ENCODE data around the gene TRAF4. TPM values are rescaled to one million over a fixed set of nuclear protein-coding genes. Genes with fewer than 3 reads are reported as not detected.

TRAF4 gene
- total and polyA plus RNA-seq, 4 donors, result 8.5 to 32.0 (median 23.9) TPM

DNA sequence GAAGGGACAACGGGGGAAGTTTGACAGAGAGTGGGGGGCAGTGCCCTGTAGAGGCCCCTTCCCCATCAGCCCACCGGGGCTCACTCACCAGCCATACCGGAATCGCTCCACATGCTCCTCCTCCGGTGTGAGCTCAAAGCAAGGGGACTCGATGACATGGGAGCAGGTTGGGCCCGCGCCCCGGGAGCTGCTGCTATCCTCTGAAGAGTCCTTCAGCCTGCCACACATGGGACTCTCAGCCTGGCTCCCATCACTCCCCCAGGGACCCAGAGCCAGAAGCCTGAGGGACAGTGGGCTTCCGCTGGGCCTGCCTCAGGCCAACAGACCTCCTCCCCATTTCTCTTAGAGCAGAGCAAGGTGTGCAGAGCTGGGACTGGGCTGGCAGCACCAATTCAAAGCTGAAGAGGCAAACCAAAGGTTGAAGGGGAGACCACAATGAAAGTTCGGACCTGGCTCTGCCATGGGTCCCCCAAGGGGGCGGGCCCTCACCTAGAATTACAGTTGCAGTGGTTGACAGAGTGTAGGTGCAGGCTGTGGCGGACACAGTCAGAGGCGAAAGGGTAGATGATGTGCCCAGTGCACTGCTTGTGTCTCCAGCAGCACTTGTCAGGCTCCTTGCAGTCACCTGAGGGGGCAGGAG, 39.5 kb upstream of the TRAF4 start (continued):
- TF ChIP-seq, protein P1, sequence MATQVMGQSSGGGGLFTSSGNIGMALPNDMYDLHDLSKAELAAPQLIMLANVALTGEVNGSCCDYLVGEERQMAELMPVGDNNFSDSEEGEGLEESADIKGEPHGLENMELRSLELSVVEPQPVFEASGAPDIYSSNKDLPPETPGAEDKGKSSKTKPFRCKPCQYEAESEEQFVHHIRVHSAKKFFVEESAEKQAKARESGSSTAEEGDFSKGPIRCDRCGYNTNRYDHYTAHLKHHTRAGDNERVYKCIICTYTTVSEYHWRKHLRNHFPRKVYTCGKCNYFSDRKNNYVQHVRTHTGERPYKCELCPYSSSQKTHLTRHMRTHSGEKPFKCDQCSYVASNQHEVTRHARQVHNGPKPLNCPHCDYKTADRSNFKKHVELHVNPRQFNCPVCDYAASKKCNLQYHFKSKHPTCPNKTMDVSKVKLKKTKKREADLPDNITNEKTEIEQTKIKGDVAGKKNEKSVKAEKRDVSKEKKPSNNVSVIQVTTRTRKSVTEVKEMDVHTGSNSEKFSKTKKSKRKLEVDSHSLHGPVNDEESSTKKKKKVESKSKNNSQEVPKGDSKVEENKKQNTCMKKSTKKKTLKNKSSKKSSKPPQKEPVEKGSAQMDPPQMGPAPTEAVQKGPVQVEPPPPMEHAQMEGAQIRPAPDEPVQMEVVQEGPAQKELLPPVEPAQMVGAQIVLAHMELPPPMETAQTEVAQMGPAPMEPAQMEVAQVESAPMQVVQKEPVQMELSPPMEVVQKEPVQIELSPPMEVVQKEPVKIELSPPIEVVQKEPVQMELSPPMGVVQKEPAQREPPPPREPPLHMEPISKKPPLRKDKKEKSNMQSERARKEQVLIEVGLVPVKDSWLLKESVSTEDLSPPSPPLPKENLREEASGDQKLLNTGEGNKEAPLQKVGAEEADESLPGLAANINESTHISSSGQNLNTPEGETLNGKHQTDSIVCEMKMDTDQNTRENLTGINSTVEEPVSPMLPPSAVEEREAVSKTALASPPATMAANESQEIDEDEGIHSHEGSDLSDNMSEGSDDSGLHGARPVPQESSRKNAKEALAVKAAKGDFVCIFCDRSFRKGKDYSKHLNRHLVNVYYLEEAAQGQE (IDR thresholded peaks at IDR 0.05), result no peak
- no peak for TF ChIP-seq RAD21 (IDR thresholded peaks at IDR 0.05)
- no peak for TF ChIP-seq TAF1 (conservative IDR thresholded peaks at IDR 0.05)
- TF ChIP-seq, protein P2, sequence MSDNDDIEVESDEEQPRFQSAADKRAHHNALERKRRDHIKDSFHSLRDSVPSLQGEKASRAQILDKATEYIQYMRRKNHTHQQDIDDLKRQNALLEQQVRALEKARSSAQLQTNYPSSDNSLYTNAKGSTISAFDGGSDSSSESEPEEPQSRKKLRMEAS (IDR thresholded peaks at IDR 0.05), result no peak
- no peak for TF ChIP-seq RXRA (IDR thresholded peaks at IDR 0.05)

DNA sequence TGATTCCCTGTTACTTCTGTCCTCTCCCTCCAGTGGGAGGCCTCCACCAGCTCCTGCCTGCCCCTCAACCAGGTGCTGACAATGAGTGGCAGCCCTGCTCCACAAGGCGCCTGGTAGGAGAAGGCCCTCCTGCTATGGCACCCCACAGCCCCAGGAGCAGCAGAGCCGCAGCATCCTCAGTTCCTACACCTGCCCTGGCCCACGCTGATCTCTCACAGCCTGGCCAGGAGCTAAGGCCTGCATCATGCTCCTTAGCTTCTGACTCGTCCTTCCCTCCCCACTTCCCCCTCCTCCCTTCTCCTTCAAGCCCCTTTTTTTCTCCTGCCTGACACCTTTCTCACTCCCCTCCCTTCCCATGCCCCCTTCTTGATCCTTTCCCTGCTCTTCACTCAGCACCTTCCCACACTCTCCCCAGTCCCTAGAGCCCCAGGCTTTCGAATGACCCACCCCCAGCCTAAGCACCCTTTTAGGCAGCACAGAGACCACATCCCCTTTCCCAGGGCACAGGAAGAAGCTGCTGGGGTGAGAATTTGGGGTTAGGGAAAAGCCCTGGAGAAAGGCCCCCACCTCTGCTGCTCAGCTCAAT, 38.6 kb upstream of the TRAF4 start:
- no peak overlapping the region for H3K27ac ChIP-seq (ENCODE audit: low read depth in 1 of 2, low read length in 2 of 2)
- no peaks in the 10 kb centered on the region for H3K4me1 ChIP-seq (ENCODE audit: control insufficient read depth in 4 of 4, insufficient read depth in 4 of 4, low read length in 3 of 4)
- 94% methylated on average over 5 of the region's 5 CpGs for WGBS
- H3K36me3 ChIP-seq (ENCODE audit: control insufficient read depth in 4 of 4, insufficient read depth in 3 of 4, low read depth in 1 of 4, low read length in 3 of 4), result peaks cover 13 to 44% (median 26%) of the 10 kb centered on the region in 4 donors
- DNase-seq (ENCODE audit: low spot score), result no peak
- H3K4me3 ChIP-seq (ENCODE audit: low read depth in 1 of 3, low read length in 3 of 3), result no peak overlapping the region
- no peak overlapping the region for H3K9ac ChIP-seq (ENCODE audit: low read depth in 1 of 2, low read length in 2 of 2)
- H3K27me3 ChIP-seq (ENCODE audit: control insufficient read depth in 4 of 4, insufficient read depth in 4 of 4, low read length in 3 of 4), result no peaks in the 10 kb centered on the region
- TF ChIP-seq, protein P2 (IDR thresholded peaks at IDR 0.05), result no peak
- TF ChIP-seq SP1 (IDR thresholded peaks at IDR 0.05), result no peak
- no peak for TF ChIP-seq YY1 (IDR thresholded peaks at IDR 0.05)
- no peak for TF ChIP-seq EGR1 (IDR thresholded peaks at IDR 0.05; ENCODE audit: low read depth in 2 of 2)
- TF ChIP-seq RAD21 (IDR thresholded peaks at IDR 0.05), result no peak
- TF ChIP-seq, protein P3, sequence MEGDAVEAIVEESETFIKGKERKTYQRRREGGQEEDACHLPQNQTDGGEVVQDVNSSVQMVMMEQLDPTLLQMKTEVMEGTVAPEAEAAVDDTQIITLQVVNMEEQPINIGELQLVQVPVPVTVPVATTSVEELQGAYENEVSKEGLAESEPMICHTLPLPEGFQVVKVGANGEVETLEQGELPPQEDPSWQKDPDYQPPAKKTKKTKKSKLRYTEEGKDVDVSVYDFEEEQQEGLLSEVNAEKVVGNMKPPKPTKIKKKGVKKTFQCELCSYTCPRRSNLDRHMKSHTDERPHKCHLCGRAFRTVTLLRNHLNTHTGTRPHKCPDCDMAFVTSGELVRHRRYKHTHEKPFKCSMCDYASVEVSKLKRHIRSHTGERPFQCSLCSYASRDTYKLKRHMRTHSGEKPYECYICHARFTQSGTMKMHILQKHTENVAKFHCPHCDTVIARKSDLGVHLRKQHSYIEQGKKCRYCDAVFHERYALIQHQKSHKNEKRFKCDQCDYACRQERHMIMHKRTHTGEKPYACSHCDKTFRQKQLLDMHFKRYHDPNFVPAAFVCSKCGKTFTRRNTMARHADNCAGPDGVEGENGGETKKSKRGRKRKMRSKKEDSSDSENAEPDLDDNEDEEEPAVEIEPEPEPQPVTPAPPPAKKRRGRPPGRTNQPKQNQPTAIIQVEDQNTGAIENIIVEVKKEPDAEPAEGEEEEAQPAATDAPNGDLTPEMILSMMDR (IDR thresholded peaks at IDR 0.05; ENCODE audit: low read depth, low read length, missing input control), result no peak
- TF ChIP-seq HNF4G (IDR thresholded peaks at IDR 0.05), result no peak
- TF ChIP-seq, protein P4, sequence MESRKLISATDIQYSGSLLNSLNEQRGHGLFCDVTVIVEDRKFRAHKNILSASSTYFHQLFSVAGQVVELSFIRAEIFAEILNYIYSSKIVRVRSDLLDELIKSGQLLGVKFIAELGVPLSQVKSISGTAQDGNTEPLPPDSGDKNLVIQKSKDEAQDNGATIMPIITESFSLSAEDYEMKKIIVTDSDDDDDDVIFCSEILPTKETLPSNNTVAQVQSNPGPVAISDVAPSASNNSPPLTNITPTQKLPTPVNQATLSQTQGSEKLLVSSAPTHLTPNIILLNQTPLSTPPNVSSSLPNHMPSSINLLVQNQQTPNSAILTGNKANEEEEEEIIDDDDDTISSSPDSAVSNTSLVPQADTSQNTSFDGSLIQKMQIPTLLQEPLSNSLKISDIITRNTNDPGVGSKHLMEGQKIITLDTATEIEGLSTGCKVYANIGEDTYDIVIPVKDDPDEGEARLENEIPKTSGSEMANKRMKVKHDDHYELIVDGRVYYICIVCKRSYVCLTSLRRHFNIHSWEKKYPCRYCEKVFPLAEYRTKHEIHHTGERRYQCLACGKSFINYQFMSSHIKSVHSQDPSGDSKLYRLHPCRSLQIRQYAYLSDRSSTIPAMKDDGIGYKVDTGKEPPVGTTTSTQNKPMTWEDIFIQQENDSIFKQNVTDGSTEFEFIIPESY (IDR thresholded peaks at IDR 0.05), result no peak
- TF ChIP-seq HNF4A (conservative IDR thresholded peaks at IDR 0.05), result no peak
- no peak for TF ChIP-seq TAF1 (conservative IDR thresholded peaks at IDR 0.05)
- no peak for TF ChIP-seq NR2F2 (IDR thresholded peaks at IDR 0.05)
- no peak for TF ChIP-seq GABPA (IDR thresholded peaks at IDR 0.05 in 1 of 2, conservative IDR thresholded peaks at IDR 0.05 in 1 of 2)
- no peak for TF ChIP-seq JUND (IDR thresholded peaks at IDR 0.05)
- no peak for TF ChIP-seq RXRA (IDR thresholded peaks at IDR 0.05)
- no peak for TF ChIP-seq FOXA1 (IDR thresholded peaks at IDR 0.05)
- TF ChIP-seq, protein P1 (IDR thresholded peaks at IDR 0.05), result no peak
- TF ChIP-seq FOXA2 (IDR thresholded peaks at IDR 0.05), result no peak
- TF ChIP-seq, protein P5, sequence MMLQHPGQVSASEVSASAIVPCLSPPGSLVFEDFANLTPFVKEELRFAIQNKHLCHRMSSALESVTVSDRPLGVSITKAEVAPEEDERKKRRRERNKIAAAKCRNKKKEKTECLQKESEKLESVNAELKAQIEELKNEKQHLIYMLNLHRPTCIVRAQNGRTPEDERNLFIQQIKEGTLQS (IDR thresholded peaks at IDR 0.05), result no peak
- no peaks in the 10 kb centered on the region for H3K9me3 ChIP-seq (ENCODE audit: control insufficient read depth in 4 of 4, low read length in 3 of 4)
